HepG2 (cell line): ENCODE data around the gene PFKFB2. TPM values are rescaled to one million over a fixed set of nuclear protein-coding genes. Genes with fewer than 3 reads are reported as not detected.

Source experiments
- ARID2 ChIP-seq: sonication (generic); formaldehyde crosslinking; IDR thresholded peaks from 2 replicates; pipeline ENCODE4 v1.8.1; 2022; ENCODE audit warnings: mild to moderate bottlenecking, missing genetic modification reagents, borderline replicate concordance
- ARID5B ChIP-seq: IDR thresholded peaks from 2 replicates; pipeline ENCODE4 v1.4.0; 2020; ENCODE audit warnings: mild to moderate bottlenecking, missing genetic modification reagents
- BRD4 ChIP-seq: sonication (generic); formaldehyde crosslinking; IDR thresholded peaks from 2 replicates; pipeline ENCODE4 v1.4.0; 2020; ENCODE audit warnings: missing genetic modification reagents
- EEA1 ChIP-seq: sonication (generic); formaldehyde crosslinking; IDR thresholded peaks from 2 replicates; pipeline ENCODE4 v1.5.1; 2020; ENCODE audit warnings: mild to moderate bottlenecking, missing genetic modification reagents, borderline replicate concordance
- EP300 ChIP-seq, 3 experiments: sonication (generic) in 1 of 3; formaldehyde crosslinking in 1 of 3; IDR thresholded peaks; 2 replicates each; pipeline versions ENCODE4 v1.5.1 to v1.6.1; 2011 to 2020; ENCODE audit warnings: low read depth in 2 of 3, low read length in 2 of 3, borderline replicate concordance in 1 of 3, improper control_type of control experiment in 1 of 3, mild to moderate bottlenecking in 1 of 3, missing genetic modification reagents in 1 of 3, moderate library complexity in 1 of 3
- ERF ChIP-seq: IDR thresholded peaks from 2 replicates; pipeline ENCODE4 v1.6.1; 2018; ENCODE audit warnings: missing biosample characterization, missing genetic modification reagents
- GPN1 ChIP-seq: sonication (generic); formaldehyde crosslinking; IDR thresholded peaks from 2 replicates; pipeline ENCODE4 v1.5.1; 2020; ENCODE audit warnings: missing genetic modification reagents, borderline replicate concordance
- GTF2F1 ChIP-seq: fragments of 150-350 bp; IDR thresholded peaks from 2 replicates; pipeline ENCODE4 v1.6.1; 2014; ENCODE audit warnings: low read length
- HINFP ChIP-seq: sonication (generic); formaldehyde crosslinking; IDR thresholded peaks from 2 replicates; pipeline ENCODE4 v1.4.0; 2020; ENCODE audit warnings: low read depth, mild to moderate bottlenecking, missing genetic modification reagents
- HOXA5 ChIP-seq: sonication (generic); formaldehyde crosslinking; IDR thresholded peaks from 2 replicates; pipeline ENCODE4 v1.4.0; 2020; ENCODE audit warnings: missing genetic modification reagents
- JUN ChIP-seq: sonication (generic); formaldehyde crosslinking; IDR thresholded peaks from 2 replicates; pipeline ENCODE4 v1.4.0; 2020; ENCODE audit warnings: mild to moderate bottlenecking, missing genetic modification reagents
- MAFG ChIP-seq: sonication (generic); formaldehyde crosslinking; IDR thresholded peaks from 2 replicates; pipeline ENCODE4 v1.5.1; 2020; ENCODE audit warnings: mild to moderate bottlenecking, missing genetic modification reagents
- NCOA2 ChIP-seq: sonication (generic); formaldehyde crosslinking; IDR thresholded peaks from 2 replicates; pipeline ENCODE4 v1.8.0; 2022; ENCODE audit warnings: inconsistent platforms
- NFIB ChIP-seq: sonication (generic); formaldehyde crosslinking; IDR thresholded peaks from 2 replicates; pipeline ENCODE4 v1.9.0; 2021; ENCODE audit warnings: missing genetic modification reagents, mild to moderate bottlenecking, borderline replicate concordance
- NFKBIZ ChIP-seq: IDR thresholded peaks from 2 replicates; pipeline ENCODE4 v1.6.1; 2018; ENCODE audit warnings: missing genetic modification reagents, missing compliant biosample characterization
- PITX1 ChIP-seq: sonication (generic); formaldehyde crosslinking; IDR thresholded peaks from 2 replicates; pipeline ENCODE4 v1.5.1; 2020; ENCODE audit warnings: mild to moderate bottlenecking, missing genetic modification reagents
- PLRG1 ChIP-seq: fragments of 450-650 bp; conservative IDR thresholded peaks from 2 replicates; pipeline ENCODE4 v1.6.1; 2016
- POLR2G ChIP-seq: fragments of 200-400 bp; formaldehyde crosslinking; IDR thresholded peaks from 2 replicates; pipeline ENCODE4 v1.6.1; 2018; ENCODE audit warnings: mild to moderate bottlenecking, low read depth, low read length, moderate library complexity
- RFX3 ChIP-seq: IDR thresholded peaks from 2 replicates; pipeline ENCODE4 v1.6.1; 2016; ENCODE audit warnings: missing biosample characterization, missing genetic modification reagents
- RXRA ChIP-seq: sonication (generic); formaldehyde crosslinking; IDR thresholded peaks from 2 replicates; pipeline ENCODE4 v1.5.1; 2020; ENCODE audit warnings: missing genetic modification reagents
- SOX5 ChIP-seq: IDR thresholded peaks from 2 replicates; pipeline ENCODE4 v1.6.1; 2016; ENCODE audit warnings: borderline replicate concordance
- TRIM24 ChIP-seq: sonication (generic); formaldehyde crosslinking; IDR thresholded peaks from 2 replicates; pipeline ENCODE4 v1.8.0; 2022; ENCODE audit warnings: mild to moderate bottlenecking, missing genetic modification reagents
- ZBTB21 ChIP-seq: sonication (generic); formaldehyde crosslinking; IDR thresholded peaks from 2 replicates; pipeline ENCODE4 v1.4.0; 2020; ENCODE audit warnings: missing genetic modification reagents
- ZNF280B ChIP-seq: sonication (generic); formaldehyde crosslinking; IDR thresholded peaks from 2 replicates; pipeline ENCODE4 v1.5.0; 2020; ENCODE audit warnings: missing genetic modification reagents, mild to moderate bottlenecking, borderline replicate concordance
- ZNF615 ChIP-seq: sonication (generic); formaldehyde crosslinking; IDR thresholded peaks from 2 replicates; pipeline ENCODE4 v1.5.0; 2020; ENCODE audit warnings: mild to moderate bottlenecking, missing genetic modification reagents, borderline replicate concordance
- ZNF879 ChIP-seq: sonication (generic); formaldehyde crosslinking; IDR thresholded peaks from 2 replicates; pipeline ENCODE4 v1.8.1; 2023; ENCODE audit warnings: missing genetic modification reagents
- polyA plus RNA-seq, 8 experiments: library from polyadenylated mRNA; depleted of rRNA in 3 of 8; stranded (reverse) in 7 of 8; unstranded in 1 of 8; fragments of >200 nt; fragmentation: Illumina TruSeq in 4 of 8; extraction: Trizol in 4 of 8; gene quantifications; 2 replicates each; pipeline versions ENCODE4 v1.2.1 to v1.2.3, GENCODE V29; 2011 to 2016; ENCODE audit warnings: low read depth in 4 of 8, missing spikeins in 1 of 8, mixed read lengths in 1 of 8; ENCODE audit not compliant: insufficient read depth in 1 of 8
- total RNA-seq, 5 experiments: library from RNA; depleted of rRNA; stranded (reverse); fragments of >200 nt; fragmentation: Illumina TruSeq; extraction: Trizol; gene quantifications; 2 replicates each; pipeline ENCODE4 v1.2.3, GENCODE V29; 2016; ENCODE audit warnings: low read depth in 1 of 5

Gene PFKFB2
- total and polyA plus RNA-seq, 2 of the 13 experiments (the other 11 are each of a cell fraction or from before 2014, with no cell fraction given): 4.6 to 10.6 TPM

- peak; percentile 8; the same call in 1 of the 2 replicates for TF ChIP-seq BRD4
- peak; percentile 82 for TF ChIP-seq NCOA2 (CRISPR knock-in tag)
- no peak for TF ChIP-seq ZBTB21 (CRISPR knock-in tag)
- no peak for TF ChIP-seq ARID2 (CRISPR knock-in tag)
- TF ChIP-seq HOXA5 (CRISPR knock-in tag): no peak
- TF ChIP-seq MAFG: no peak
- TF ChIP-seq RXRA: peak; percentile 37; the same call in 1 of the 2 replicates
- peak; percentile 59; the same call in 1 of the 2 replicates for TF ChIP-seq ERF (CRISPR knock-in tag)
- no peak for TF ChIP-seq PITX1
- TF ChIP-seq ZNF879 (CRISPR knock-in tag): no peak
- TF ChIP-seq JUN (CRISPR knock-in tag): no peak
- no peak for TF ChIP-seq EEA1 (CRISPR knock-in tag)
- peak; percentile 31 to 81; a peak in 3 of 4 replicates for TF ChIP-seq EP300 (IDR thresholded peaks at IDR 0.05; ENCODE audit: low read depth in 2 of 2, low read length in 2 of 2)
- TF ChIP-seq EP300 (CRISPR knock-in tag; IDR thresholded peaks at IDR 0.05; ENCODE audit: borderline replicate concordance): peak; percentile 74; the same call in 1 of the 2 replicates
- no peak for TF ChIP-seq POLR2G
- no peak for TF ChIP-seq GTF2F1
- no peak for TF ChIP-seq GPN1 (CRISPR knock-in tag)
- TF ChIP-seq PLRG1: no peak
- TF ChIP-seq ZNF280B (CRISPR knock-in tag): no peak
- no peak for TF ChIP-seq TRIM24
- TF ChIP-seq ZNF615 (CRISPR knock-in tag): no peak
- TF ChIP-seq NFKBIZ (CRISPR knock-in tag): no peak
- TF ChIP-seq RFX3 (CRISPR knock-in tag): no peak
- no peak for TF ChIP-seq HINFP (CRISPR knock-in tag)
- no peak for TF ChIP-seq NFIB (CRISPR knock-in tag)
- TF ChIP-seq SOX5 (CRISPR knock-in tag): peak; percentile 85
- TF ChIP-seq ARID5B (CRISPR knock-in tag): peak; percentile 87
Measured at GRCh38 chr1:207009182-207009850, 43.8 kb upstream of the PFKFB2 start (continued).
